Ishikawa (cell line): Measurements from ENCODE around the gene ACACB.

Source experiments
- CREB1 ChIP-seq: IDR thresholded peaks from 2 replicates; pipeline ENCODE4 v1.6.1; 2012; ENCODE audit warnings: low read depth
- EGR1 ChIP-seq: IDR thresholded peaks from 2 replicates; pipeline ENCODE4 v1.6.1; 2012
- EP300 ChIP-seq: IDR thresholded peaks from 2 replicates; pipeline ENCODE4 v1.6.1; 2012; ENCODE audit warnings: borderline replicate concordance
- NFIC ChIP-seq: IDR thresholded peaks from 2 replicates; pipeline ENCODE4 v1.6.1; 2012
- RAD21 ChIP-seq: IDR thresholded peaks from 2 replicates; pipeline ENCODE4 v1.6.1; 2012; ENCODE audit warnings: low read depth
- TAF1 ChIP-seq: IDR thresholded peaks from 2 replicates; pipeline ENCODE4 v1.6.1; 2012; ENCODE audit warnings: low read depth, mild to moderate bottlenecking
- TEAD4 ChIP-seq: IDR thresholded peaks from 2 replicates; pipeline ENCODE4 v1.6.1; 2012
- USF1 ChIP-seq: IDR thresholded peaks from 2 replicates; pipeline ENCODE4 v1.6.1; 2012
- YY1 ChIP-seq: IDR thresholded peaks from 2 replicates; pipeline ENCODE4 v1.6.1; 2012; ENCODE audit warnings: low read depth
- ZBTB7A ChIP-seq: IDR thresholded peaks from 2 replicates; pipeline ENCODE4 v1.6.1; 2012; ENCODE audit warnings: low read depth
- TF ChIP-seq, protein P1 (sequence below): IDR thresholded peaks from 2 replicates; pipeline ENCODE4 v1.6.1; 2012
- TF ChIP-seq, protein P2 (sequence below): IDR thresholded peaks from 2 replicates; pipeline ENCODE4 v1.6.1; 2012; ENCODE audit warnings: low read depth, mild to moderate bottlenecking

GRCh38 chr12:109307051-109307450 lies 190.7 kb downstream of the ACACB start:
- TF ChIP-seq CREB1 (no peak), EGR1 (no peak), EP300 (no peak), USF1 (no peak), TEAD4 (no peak), ZBTB7A (no peak), NFIC (no peak), RAD21 (no peak), TAF1 (no peak), YY1 (no peak)
- TF ChIP-seq, protein P1, sequence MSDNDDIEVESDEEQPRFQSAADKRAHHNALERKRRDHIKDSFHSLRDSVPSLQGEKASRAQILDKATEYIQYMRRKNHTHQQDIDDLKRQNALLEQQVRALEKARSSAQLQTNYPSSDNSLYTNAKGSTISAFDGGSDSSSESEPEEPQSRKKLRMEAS = no peak
- TF ChIP-seq, protein P2, sequence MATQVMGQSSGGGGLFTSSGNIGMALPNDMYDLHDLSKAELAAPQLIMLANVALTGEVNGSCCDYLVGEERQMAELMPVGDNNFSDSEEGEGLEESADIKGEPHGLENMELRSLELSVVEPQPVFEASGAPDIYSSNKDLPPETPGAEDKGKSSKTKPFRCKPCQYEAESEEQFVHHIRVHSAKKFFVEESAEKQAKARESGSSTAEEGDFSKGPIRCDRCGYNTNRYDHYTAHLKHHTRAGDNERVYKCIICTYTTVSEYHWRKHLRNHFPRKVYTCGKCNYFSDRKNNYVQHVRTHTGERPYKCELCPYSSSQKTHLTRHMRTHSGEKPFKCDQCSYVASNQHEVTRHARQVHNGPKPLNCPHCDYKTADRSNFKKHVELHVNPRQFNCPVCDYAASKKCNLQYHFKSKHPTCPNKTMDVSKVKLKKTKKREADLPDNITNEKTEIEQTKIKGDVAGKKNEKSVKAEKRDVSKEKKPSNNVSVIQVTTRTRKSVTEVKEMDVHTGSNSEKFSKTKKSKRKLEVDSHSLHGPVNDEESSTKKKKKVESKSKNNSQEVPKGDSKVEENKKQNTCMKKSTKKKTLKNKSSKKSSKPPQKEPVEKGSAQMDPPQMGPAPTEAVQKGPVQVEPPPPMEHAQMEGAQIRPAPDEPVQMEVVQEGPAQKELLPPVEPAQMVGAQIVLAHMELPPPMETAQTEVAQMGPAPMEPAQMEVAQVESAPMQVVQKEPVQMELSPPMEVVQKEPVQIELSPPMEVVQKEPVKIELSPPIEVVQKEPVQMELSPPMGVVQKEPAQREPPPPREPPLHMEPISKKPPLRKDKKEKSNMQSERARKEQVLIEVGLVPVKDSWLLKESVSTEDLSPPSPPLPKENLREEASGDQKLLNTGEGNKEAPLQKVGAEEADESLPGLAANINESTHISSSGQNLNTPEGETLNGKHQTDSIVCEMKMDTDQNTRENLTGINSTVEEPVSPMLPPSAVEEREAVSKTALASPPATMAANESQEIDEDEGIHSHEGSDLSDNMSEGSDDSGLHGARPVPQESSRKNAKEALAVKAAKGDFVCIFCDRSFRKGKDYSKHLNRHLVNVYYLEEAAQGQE = no peak
